Mesodermal cell (in vitro differentiated cells): ENCODE results near the gene PPP2R1A. TPM values are rescaled to one million over a fixed set of nuclear protein-coding genes. Genes with fewer than 3 reads are reported as not detected.

ENCODE experiments used
- H3K27ac ChIP-seq: 2 replicates; pipeline ENCODE4 v1.7.0; 2013; ENCODE audit warnings: mild to moderate bottlenecking, low read depth, low read length, moderate library complexity; ENCODE audit not compliant: severe bottlenecking
- H3K36me3 ChIP-seq: 2 replicates; pipeline ENCODE4 v1.7.1; 2013; ENCODE audit warnings: mild to moderate bottlenecking, low read length, moderate library complexity; ENCODE audit not compliant: control insufficient read depth, insufficient read depth
- H3K4me1 ChIP-seq: one replicate; pipeline ENCODE4 v1.7.1; 2013; ENCODE audit warnings: mild to moderate bottlenecking, low read length; ENCODE audit not compliant: insufficient read depth, control insufficient read depth, poor library complexity, severe bottlenecking
- H3K4me3 ChIP-seq: 2 replicates; pipeline ENCODE4 v1.7.0; 2013; ENCODE audit warnings: low read length, control low read depth, mild to moderate bottlenecking; ENCODE audit not compliant: insufficient read depth, poor library complexity, severe bottlenecking; ENCODE audit errors: extremely low read depth
- H3K9me3 ChIP-seq: 2 replicates; pipeline ENCODE4 v1.7.1; 2013; ENCODE audit warnings: mild to moderate bottlenecking, low read length, moderate library complexity; ENCODE audit not compliant: control insufficient read depth
- WGBS, 2 experiments: methylation state at CpG; one replicate each; pipeline ENCODE4 v1.1.5; 2013; ENCODE audit warnings: missing lambda C conversion rate in 2 of 2; ENCODE audit not compliant: insufficient coverage in 2 of 2; 5-methylcytosine and 5-hydroxymethylcytosine counted together
- polyA plus RNA-seq, 2 experiments: library from polyadenylated mRNA; stranded (reverse); fragments of 50-300 nt; gene quantifications; one replicate each; pipeline ENCODE4 v1.2.3, GENCODE V29; 2013

Gene PPP2R1A
- 229 TPM for polyA plus RNA-seq (2013, experiment 1 of 2)
- polyA plus RNA-seq (2013, experiment 2 of 2): 195 TPM

DNA sequence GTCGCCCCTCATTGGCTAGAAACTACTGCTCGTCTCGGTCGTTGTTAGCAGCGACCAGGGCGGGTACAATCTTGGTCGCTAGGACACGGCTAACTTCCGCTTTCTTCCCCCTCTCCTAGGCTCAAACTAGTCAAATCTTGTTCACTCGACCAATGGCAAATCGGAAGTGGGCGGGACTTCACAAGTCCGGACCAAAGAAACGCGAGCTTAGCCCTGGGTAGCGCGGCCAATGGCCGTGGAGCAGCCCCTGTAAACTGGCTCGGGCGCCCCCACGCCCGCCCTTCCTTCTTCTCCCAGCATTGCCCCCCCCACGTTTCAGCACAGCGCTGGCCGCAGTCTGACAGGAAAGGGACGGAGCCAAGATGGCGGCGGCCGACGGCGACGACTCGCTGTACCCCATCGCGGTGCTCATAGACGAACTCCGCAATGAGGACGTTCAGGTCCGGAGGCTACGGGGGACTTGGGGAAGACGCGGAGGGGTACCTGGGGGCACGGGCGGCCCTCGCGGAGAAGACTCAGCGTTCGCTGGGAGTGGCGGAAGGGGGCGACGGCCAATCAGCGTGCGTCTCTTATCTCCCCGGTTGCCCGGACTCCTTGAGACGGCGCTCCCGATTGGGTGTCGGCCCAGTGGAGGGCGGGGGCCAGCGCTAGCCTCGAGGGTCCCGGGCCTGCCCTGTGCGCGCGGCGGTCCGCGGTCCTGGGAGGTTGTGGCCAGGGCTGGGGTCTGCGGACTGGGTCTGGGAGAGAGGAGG lies at the start of gene PPP2R1A:
PPP2R1A (plus strand) TSS at position 318 of the 752 bp plus-strand sequence; CDS start at position 363, 45 bp downstream.
- Histone ChIP-seq H3K9me3 (no peaks in the 10 kb centered on the region), H3K4me1 (peaks cover 4% of the 10 kb centered on the region), H3K36me3 (peaks cover 36% of the 10 kb centered on the region), H3K27ac (peak within 1 kb of the TSS; percentile 98), H3K4me3 (peak within 1 kb of the TSS; percentile 93)
- 0% methylated on average over 42 to 61 of the region's 70 CpGs for WGBS, 2 experiments

DNA sequence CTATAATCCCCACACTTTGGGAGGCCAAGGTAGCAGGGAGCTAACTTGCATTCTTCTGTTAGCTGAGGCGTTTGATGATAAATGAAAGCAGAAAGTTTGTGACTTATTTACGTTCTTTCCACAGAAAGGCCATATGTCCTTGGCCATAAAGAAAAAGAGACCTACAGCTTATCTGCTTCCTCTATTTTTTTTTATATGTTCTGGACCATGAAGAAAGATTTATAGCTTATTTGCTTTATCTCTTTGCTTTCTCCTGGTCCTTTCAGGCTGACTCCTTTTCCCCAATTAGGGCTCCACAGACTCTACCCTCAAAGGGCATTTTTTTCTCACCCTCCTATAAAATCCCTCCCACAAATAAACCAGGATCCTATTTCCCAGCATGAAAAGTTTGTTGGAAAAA lies 48.6 kb upstream of the PPP2R1A start:
- H3K9me3 ChIP-seq: peaks cover 35% of the 10 kb centered on the region
- no peaks in the 10 kb centered on the region for H3K4me1 ChIP-seq
- peaks cover 14% of the 10 kb centered on the region for H3K36me3 ChIP-seq
- H3K4me3 ChIP-seq: no peak overlapping the region
- no peak overlapping the region for H3K27ac ChIP-seq
- no CpG with 5 or more reads among the region's 2 CpGs for WGBS, 2 experiments

DNA sequence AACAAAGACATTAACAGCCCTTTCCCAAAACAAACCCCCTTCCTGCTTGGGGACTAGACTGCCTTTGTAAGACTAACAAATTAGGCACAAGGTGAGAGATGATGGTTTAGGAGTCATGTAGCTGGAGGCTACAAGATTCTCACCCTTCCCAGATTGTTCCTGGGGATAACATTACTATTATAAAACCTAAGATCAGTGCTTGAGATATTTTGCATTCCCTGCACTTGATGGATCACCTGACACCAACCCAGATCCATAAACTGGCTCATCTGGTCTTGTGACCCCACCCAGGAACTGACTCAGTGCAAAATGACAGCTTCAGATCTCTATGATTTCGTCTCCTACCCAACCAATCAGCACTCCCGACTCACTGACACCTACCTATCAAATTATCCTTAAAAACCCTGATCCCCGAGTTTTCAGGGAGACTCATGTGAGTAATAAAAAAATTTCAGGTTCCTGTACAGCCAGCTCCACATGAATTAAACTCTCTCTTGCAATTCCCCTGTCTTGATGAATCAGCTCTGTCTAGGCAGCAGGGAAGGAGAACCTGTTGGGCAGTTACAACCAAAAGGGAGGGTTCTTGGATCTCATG lies 47.8 kb upstream of the PPP2R1A start:
- no peak overlapping the region for H3K4me3 ChIP-seq
- H3K4me1 ChIP-seq: no peaks in the 10 kb centered on the region
- peaks cover 5% of the 10 kb centered on the region for H3K36me3 ChIP-seq
- H3K27ac ChIP-seq: no peak overlapping the region
- 67 to 89% methylated on average over 1 to 2 of the region's 3 CpGs for WGBS, 2 experiments
- peaks cover 37% of the 10 kb centered on the region for H3K9me3 ChIP-seq

DNA sequence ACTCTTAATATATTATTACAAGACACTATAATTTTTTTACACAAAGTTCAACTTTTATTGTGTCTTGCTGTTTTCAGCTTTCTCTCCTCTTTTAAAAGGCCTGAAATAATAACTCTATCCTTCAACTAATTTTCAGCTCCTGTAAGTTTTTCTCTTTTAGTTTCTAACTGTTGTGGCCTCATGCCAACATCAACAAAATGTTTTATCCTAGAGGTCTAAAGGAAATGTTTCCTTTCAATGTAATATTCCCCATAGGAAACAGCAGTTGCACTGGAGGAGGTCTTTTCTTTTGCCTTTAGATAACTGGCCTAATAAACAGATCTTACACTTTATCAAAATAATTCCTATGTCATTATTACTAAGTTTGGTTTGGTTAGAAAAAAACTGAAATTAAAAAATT lies 41.6 kb upstream of the PPP2R1A start:
- Histone ChIP-seq H3K9me3 (peaks cover 35% of the 10 kb centered on the region), H3K4me3 (no peak overlapping the region), H3K27ac (no peak overlapping the region), H3K4me1 (no peaks in the 10 kb centered on the region), H3K36me3 (no peaks in the 10 kb centered on the region)

DNA sequence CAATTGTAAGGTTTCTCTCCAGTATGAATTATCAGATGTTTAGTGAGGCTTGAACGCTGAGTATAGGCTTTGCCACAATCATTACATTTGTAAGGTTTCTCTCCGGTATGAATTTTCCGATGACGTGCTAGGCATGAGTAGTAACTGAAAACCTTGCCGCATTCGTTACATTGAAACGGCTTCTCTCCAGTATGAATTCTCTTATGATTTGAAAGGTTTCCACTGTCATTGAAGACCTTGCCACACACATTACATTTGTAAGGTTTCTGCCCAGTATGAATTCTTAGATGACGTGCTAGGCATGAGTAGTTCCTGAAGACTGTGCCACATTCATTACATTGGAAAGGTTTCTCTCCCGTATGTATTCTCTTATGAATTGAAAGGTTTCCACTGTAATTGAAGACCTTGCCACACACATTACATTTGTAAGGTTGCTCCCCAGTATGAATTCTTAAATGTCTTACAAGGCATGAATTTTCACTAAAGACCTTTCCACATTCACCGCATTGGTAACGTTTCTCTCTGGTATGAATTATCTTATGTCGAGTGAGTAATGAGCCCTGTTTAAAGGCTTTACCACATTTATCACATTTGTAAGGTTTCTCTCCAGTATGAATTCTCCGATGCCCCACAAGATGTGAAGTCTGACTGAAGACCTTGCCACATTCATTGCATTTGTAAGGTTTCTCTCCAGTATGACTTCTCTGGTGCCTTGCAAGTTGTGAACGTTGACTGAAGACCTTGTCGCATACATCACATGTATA lies 34.1 kb upstream of the PPP2R1A start:
- 95% methylated on average over 7 to 11 of the region's 15 CpGs for WGBS, 2 experiments
- Histone ChIP-seq H3K27ac (no peak overlapping the region), H3K4me3 (no peak overlapping the region), H3K36me3 (peaks cover 30% of the 10 kb centered on the region), H3K9me3 (peaks cover 63% of the 10 kb centered on the region), H3K4me1 (no peaks in the 10 kb centered on the region)

DNA sequence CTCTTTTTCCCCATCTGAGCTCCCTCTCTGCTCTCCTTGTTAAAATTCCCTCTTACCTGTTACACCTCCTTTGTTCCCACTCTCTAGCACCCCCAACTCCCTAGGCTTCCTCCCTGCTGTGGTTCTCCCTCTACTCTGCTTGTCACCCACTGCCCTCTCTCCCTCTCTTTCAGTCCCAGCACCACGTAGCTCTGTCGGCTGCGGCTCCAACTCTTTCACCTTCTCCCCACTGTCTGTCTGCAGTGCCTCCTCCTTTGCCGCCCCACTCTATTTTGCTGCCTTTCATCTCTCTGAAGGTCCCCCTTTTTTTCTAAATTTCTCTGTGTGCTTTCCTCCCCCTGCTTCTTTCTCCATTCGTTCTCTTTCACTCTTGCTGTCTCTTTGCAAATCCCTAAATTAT lies 19.5 kb upstream of the PPP2R1A start:
- H3K4me1 ChIP-seq: no peaks in the 10 kb centered on the region
- peaks cover 8% of the 10 kb centered on the region for H3K9me3 ChIP-seq
- 22 to 25% methylated on average over 5 of the region's 5 CpGs for WGBS, 2 experiments
- peaks cover 21% of the 10 kb centered on the region for H3K36me3 ChIP-seq
- peak overlapping the region; percentile 73 for H3K4me3 ChIP-seq
- no peak overlapping the region for H3K27ac ChIP-seq

DNA sequence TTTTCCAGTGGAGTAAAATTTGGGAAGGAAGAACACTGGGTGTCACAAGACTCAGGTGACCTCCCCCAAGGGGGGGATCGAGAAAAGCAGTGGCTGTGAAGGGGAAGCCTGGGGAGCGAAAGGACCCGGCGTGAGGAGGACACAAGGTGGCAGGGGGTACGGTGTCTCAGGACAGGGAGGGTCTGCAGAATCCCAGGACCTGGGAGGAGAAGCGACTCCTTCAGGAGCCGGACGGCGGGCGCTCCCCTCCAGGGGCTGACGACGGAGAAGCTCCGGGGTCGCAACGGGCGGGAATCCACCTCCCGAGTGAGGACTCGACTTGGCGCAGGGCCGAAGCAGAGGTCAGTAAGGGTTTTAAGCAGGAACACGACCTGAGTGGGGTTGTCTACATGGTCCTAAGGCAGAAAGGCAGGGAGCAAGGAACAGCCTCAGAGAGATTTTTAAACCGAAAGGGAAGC lies 19.0 kb upstream of the PPP2R1A start:
- Histone ChIP-seq H3K4me1 (no peaks in the 10 kb centered on the region), H3K9me3 (peaks cover 8% of the 10 kb centered on the region), H3K27ac (no peak overlapping the region), H3K36me3 (peaks cover 19% of the 10 kb centered on the region), H3K4me3 (peak overlapping the region; percentile 73)
- WGBS, 2 experiments: 0 to 2% methylated on average over 17 to 22 of the region's 22 CpGs

DNA sequence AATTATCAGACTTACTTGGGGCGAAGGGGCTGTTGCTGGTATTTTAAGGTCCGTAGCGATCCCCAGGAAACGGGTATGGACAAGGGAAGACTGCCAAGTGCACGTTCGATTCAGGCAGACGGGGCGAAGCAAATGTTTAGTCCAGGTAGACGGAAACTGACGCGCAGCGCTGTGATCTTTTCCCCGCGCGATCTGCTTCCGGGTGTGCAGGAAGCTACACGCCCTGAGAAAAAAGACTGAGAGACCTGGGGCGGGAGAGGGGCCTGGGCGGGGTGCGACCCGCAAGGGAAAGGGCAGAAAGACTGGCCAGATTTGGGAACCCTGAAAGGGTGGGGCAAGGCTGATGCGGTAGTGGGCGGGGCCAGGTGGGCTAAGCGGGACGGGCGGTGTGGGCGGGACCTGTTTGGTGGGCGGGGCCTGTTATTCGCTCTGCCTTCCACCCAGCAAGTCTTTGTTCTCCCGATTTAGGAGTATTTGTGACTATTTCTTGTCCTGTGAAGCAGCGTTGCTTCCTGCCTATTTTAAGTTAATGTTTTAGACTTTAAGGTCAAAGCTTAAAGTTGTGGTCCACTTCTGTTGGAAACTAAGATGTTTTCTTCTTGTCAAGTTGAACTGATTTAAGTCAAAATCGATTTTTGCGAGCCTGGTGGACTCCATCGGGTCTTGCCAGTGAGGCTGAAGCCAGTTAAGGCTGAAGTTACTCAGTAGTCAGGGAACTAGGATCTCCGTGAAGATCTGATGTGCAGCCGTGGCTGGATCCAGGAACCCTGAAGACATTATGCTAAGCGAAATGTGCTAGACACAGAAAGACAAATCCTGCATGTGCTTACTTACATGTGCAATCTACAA lies 18.3 kb upstream of the PPP2R1A start, which contains the start of gene ZNF836:
ZNF836 (minus strand) TSS at position 301 of the 849 bp plus-strand sequence. CDS start 3,549 bp downstream, outside the sequence.
- Histone ChIP-seq H3K27ac (no peak within 1 kb of the TSS), H3K36me3 (peaks cover 18% of the 10 kb centered on the region)
- 10 to 18% methylated on average over 24 to 32 of the region's 37 CpGs for WGBS, 2 experiments

DNA sequence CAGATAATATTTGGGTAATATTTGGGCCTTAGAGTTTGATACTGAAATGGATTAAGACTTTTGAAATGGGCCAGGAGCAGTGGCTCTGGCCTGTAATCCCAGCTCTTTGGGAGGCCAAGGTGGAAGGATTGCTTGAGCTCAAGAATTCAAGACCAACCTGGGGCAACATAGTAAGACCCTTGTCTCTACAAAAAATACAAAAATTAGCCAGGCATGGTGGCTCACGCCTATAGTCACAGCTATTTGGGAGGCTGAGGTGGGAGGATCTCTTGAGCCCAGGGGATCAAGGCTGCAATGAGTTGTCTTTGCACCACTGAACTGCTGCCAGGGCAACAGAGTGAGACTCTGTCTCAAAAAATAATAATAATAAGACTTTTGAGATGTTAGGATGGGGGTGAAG lies 17.5 kb upstream of the PPP2R1A start:
- peaks cover 8% of the 10 kb centered on the region for H3K9me3 ChIP-seq
- peaks cover 10% of the 10 kb centered on the region for H3K36me3 ChIP-seq
- WGBS, 2 experiments: 83% methylated on average over 1 of the region's 1 CpG
- no peak overlapping the region for H3K27ac ChIP-seq
- H3K4me1 ChIP-seq: no peaks in the 10 kb centered on the region
- no peak overlapping the region for H3K4me3 ChIP-seq

More for the DNA sequence above, 18.3 kb upstream of the PPP2R1A start, which contains the start of gene ZNF836:
- no peaks in the 10 kb centered on the region for H3K4me1 ChIP-seq
- peaks cover 8% of the 10 kb centered on the region for H3K9me3 ChIP-seq
- H3K4me3 ChIP-seq: peak within 1 kb of the TSS; percentile 73

DNA sequence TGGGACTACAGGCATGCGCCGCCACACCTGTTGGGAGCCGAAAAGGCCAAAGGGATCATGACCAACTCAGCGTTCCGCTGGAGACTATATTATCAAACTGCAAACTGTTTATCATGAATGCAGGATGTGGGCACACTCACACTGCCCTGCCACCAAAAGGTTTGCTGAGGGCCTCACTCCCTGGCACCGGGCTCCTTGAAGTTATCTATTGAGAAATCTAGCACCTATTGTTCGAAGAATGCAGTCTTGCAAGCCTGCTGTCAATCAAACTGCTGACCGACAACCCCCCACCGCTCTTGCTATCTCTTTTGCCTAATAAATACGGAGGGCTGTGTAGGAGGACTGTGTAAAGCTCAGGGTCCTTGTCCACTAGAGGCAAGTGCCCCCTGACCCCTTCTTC lies 13.3 kb upstream of the PPP2R1A start:
- Histone ChIP-seq H3K36me3 (no peaks in the 10 kb centered on the region), H3K27ac (no peak overlapping the region), H3K4me1 (no peaks in the 10 kb centered on the region), H3K9me3 (peaks cover 8% of the 10 kb centered on the region), H3K4me3 (no peak overlapping the region)
- WGBS, 2 experiments: 73 to 82% methylated on average over 9 to 10 of the region's 10 CpGs
